SK-N-MC (cell line): Measurements from ENCODE around the gene PGAP2.

Experiments
- EZH2 ChIP-seq: fragments of 200-600 bp; sonication (generic); IDR thresholded peaks from one replicate; pipeline ENCODE4 v1.6.1; 2017; ENCODE audit warnings: antibody characterized with exemption
- POLR2AphosphoS5 ChIP-seq: IDR thresholded peaks from 2 replicates; pipeline ENCODE4 v1.6.1; 2012; ENCODE audit warnings: mild to moderate bottlenecking, low read depth, low read length, borderline replicate concordance

DNA sequence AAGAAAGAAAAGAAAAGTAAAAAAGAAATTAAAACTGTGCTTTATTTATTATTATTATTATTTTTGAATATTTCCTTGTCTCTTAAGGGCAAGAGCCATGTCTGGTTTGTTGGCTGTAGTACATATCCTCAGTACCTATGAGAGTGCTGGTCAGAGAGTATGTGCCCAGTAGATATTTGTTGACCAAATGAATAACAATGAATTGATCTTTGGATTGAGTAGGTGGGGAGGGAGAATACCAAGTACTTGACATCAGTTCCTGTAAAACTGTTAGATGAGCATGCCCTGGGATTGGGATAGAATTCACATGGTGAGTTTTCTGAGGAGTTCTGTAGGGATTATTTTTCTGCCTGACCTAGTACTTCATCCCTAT, 58.5 kb downstream of the PGAP2 start:
- TF ChIP-seq EZH2 (no peak), POLR2AphosphoS5 (no peak)
